IPS-20b (cell line): Measurements from ENCODE around the gene ATN1.

ENCODE experiments used
- H3K27ac ChIP-seq: one replicate; pipeline ENCODE4 v1.5.1; 2013; ENCODE audit warnings: low read length
- H3K27me3 ChIP-seq: 2 replicates; pipeline ENCODE4 v1.6.1; 2013; ENCODE audit warnings: mild to moderate bottlenecking, low read length, inconsistent platforms; ENCODE audit not compliant: insufficient read depth
- H3K36me3 ChIP-seq: 2 replicates; pipeline ENCODE4 v1.6.1; 2013; ENCODE audit warnings: low read depth, mild to moderate bottlenecking, inconsistent platforms, low read length, moderate library complexity; ENCODE audit not compliant: insufficient read depth
- H3K4me1 ChIP-seq: 2 replicates; pipeline ENCODE4 v1.6.1; 2013; ENCODE audit warnings: mild to moderate bottlenecking, control low read depth, inconsistent platforms, low read length, moderate library complexity; ENCODE audit not compliant: insufficient read depth
- H3K4me3 ChIP-seq: 2 replicates; pipeline ENCODE4 v1.5.1; 2013; ENCODE audit warnings: mild to moderate bottlenecking, low read length, inconsistent platforms
- H3K9ac ChIP-seq: 2 replicates; pipeline ENCODE4 v1.6.1; 2013; ENCODE audit warnings: low read depth, mild to moderate bottlenecking, inconsistent platforms, low read length, moderate library complexity
- H3K9me3 ChIP-seq: 2 replicates; pipeline ENCODE4 v1.6.1; 2013; ENCODE audit warnings: mild to moderate bottlenecking, low read depth, low read length, inconsistent platforms; ENCODE audit not compliant: insufficient read depth

Gene ATN1

DNA sequence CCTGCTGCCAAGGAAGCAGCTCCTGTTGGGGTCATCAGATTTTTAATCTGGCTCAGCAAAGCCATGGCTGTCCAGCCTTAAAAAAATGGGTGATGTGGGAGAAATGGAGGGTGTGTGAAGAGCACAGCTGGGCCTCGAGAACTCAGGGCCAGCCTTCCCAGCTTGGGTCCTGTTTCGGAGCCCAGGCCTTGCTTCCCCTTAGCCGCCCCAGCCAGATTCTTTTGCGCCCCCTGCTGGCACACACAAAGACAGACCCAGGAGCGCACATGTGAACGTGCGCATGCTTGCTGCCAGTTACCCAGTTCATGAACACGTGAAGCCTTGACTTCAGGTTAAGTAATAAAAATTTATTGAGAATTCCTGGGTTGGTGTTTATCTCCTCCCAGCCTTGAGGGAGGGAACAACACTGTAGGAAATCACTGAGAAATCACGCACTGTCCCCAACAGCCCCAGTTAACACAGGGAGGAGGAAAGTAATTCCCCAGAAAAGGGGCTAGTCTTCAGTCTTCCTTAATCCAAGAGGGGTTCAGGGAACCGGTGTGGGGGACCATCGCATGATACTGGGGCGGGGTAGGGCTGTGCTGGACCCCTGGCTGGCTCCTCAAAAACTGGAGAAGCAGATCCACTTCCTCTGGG is 37.4 kb downstream of the ATN1 start:
- Histone ChIP-seq H3K9ac (no peak overlapping the region), H3K4me3 (no peak overlapping the region), H3K9me3 (no peaks in the 10 kb centered on the region), H3K4me1 (peaks cover 28% of the 10 kb centered on the region), H3K27ac (no peak overlapping the region), H3K27me3 (no peaks in the 10 kb centered on the region), H3K36me3 (peaks cover 52% of the 10 kb centered on the region)

DNA sequence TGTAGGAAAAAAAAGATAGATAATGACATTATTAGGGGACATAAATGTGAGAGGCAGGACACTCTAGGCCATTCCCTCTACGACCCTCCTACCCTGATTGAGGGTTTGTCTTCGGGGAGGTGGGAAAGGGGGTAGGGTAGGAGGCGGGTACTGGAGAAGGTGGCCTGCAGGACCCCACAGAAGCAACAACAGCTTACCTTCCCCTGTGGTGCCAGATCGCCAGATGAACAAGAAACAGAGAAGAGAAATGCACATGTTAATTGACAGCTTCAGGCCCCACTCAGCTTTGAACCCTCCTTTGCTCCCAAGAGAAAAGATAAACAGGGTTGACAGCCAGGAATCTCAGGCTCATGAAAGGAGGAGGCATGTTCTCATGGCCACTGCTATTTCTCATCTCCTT is 38.0 kb downstream of the ATN1 start:
- Histone ChIP-seq H3K4me1 (peaks cover 25% of the 10 kb centered on the region), H3K27ac (no peak overlapping the region), H3K9ac (no peak overlapping the region)

DNA sequence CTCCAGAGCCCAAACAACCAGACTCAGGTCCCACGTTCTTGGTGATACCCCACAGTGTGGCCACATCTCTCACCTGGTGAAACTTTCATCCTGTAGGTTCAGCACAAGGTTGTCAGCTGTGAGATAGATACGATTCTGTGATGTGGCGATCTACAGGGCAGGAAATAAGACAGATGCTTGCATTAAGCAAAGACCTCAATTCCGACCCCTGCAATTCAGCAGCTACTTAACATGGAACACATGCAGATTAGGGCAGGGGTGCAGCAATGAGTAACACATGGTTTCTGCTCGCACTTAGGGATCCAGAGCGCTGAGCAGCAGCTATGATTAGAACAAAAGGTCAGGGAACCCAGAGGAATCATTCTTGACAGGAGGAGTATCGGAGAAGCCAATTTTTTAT is 38.6 kb downstream of the ATN1 start:
- no peaks in the 10 kb centered on the region for H3K27me3 ChIP-seq
- H3K9me3 ChIP-seq = no peaks in the 10 kb centered on the region
- peaks cover 52% of the 10 kb centered on the region for H3K36me3 ChIP-seq
- no peak overlapping the region for H3K4me3 ChIP-seq
- H3K9ac ChIP-seq = no peak overlapping the region
- H3K4me1 ChIP-seq = peaks cover 21% of the 10 kb centered on the region
- H3K27ac ChIP-seq = no peak overlapping the region

More for the DNA sequence above, 38.0 kb downstream of the ATN1 start:
- Histone ChIP-seq H3K27me3 (no peaks in the 10 kb centered on the region), H3K4me3 (no peak overlapping the region), H3K36me3 (peaks cover 52% of the 10 kb centered on the region), H3K9me3 (no peaks in the 10 kb centered on the region)

DNA sequence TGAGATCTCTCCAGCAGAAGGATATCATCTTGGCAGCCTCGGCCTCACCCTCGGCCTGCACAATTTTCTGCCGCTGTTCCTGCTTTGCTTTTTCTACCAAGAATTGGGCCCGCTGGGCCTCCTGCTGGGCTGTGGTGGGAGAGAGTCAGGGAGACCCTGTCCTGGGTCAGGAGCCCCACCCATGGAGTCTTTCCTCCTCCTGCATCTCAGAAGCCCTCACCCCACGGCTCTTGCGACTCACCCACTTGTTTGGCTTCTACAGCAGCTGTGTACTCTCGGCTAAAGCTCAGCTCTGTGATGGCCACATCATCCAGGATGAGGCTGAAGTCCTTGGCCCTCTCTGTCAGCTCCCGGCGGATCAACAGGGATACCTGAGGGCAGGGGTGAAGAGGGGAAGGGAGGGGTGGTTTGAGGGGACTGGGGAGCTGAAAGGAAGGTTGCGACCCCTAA is 39.9 kb downstream of the ATN1 start:
- Histone ChIP-seq H3K9me3 (no peaks in the 10 kb centered on the region), H3K27me3 (no peaks in the 10 kb centered on the region), H3K9ac (no peak overlapping the region), H3K36me3 (peaks cover 56% of the 10 kb centered on the region), H3K4me3 (no peak overlapping the region), H3K4me1 (peaks cover 12% of the 10 kb centered on the region), H3K27ac (no peak overlapping the region)

DNA sequence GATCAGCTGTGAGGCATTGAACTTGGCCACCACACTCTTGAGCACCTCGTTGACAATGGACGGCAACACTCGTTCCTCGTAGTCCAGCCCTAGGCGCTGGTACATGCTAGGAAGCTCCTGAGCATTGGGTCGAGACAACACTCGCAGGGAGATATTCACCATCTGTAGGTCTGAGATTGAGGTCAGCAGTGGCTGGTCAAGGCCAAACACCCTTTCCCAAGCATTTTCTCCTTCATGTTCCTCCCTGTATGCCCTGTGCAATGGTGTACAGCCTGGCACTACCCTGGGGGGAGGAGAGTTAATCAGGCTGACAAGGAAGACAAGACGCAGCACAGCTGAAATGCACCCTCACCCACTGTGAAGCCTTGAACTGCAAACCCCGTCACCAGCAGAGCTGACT is 40.7 kb downstream of the ATN1 start:
- Histone ChIP-seq H3K4me3 (peak overlapping the region; percentile 97; the same call in 1 of the 2 replicates), H3K9ac (peak overlapping the region; percentile 98; the same call in 1 of the 2 replicates), H3K9me3 (no peaks in the 10 kb centered on the region), H3K27me3 (no peaks in the 10 kb centered on the region), H3K4me1 (peaks cover 10% of the 10 kb centered on the region), H3K36me3 (peaks cover 61% of the 10 kb centered on the region), H3K27ac (no peak overlapping the region)

DNA sequence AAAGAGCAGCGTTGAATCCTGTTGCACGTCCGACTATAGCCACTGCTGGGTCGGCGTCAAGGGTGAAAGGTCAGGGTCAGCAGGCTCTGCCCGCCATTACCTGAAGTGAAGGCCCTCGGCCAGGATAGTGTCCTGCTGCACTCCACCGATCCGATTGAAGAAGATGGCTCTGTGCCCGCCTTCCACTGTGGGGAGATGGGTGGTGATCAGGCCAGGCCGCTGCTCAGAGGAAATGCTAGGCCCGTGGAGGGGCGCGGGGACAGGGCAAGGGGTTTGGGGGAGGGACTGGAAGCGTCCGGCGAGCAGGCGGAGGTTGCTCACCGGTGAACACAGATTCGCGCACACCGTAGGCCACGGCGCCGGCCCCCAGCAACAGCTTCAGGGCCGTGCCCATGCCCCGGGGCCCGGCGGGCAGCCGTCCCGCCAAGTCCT is 42.4 kb downstream of the ATN1 start:
- H3K27ac ChIP-seq = peak overlapping the region; percentile 89
- H3K9me3 ChIP-seq = no peaks in the 10 kb centered on the region
- peaks cover 68% of the 10 kb centered on the region for H3K36me3 ChIP-seq
- peak overlapping the region; percentile 98 for H3K9ac ChIP-seq
- no peaks in the 10 kb centered on the region for H3K27me3 ChIP-seq
- H3K4me3 ChIP-seq = peak overlapping the region; percentile 97
- peaks cover 10% of the 10 kb centered on the region for H3K4me1 ChIP-seq

DNA sequence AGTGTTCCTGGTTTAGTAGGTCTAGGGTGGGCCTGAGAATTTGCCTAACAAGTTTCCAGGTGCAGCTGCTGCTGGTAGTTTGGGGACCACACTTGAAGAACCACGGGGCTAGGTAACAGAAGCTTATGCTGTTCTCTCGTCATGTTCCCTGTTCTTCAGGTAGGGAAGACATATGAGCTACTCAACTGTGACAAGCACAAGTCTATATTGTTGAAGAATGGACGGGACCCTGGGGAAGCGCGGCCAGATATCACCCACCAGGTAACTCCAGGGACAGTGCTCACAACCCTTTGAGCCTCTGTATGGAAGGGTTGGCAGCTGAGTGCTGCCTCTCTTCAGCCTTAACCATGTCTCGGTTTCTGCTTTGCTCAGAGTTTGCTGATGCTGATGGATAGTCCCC is 46.4 kb downstream of the ATN1 start:
- no peak overlapping the region for H3K27ac ChIP-seq

DNA sequence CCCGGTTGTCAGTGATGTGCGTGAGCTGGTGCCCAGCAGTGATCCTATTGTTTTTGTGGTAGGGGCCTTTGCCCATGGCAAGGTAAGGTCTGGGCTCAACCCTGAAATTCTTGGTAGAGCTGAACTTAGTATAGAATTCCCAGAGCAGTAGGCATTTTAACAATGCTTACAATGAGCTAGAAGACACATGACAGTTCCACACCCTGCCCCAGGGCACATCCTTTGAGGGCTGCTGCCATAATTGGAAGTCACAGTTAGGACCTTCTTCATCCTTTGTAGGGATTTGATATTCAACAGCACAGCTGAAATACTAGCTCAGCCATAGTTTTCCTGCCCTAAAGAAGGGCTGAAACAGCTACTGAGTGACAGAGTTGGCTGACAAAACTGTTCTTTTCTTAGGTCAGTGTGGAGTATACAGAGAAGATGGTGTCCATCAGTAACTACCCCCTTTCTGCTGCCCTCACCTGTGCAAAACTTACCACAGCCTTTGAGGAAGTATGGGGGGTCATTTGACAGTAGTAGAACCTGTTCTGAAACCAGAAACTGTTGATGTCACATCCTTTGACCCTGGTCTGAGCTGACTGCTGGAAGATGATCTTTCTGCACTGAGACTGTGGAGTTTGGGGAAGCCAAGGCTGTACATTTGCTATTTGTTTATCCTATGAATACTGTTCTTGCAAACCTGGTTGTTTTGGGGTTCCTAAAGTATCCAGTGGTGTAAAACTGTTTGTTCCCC is 47.7 kb downstream of the ATN1 start:
- no peaks in the 10 kb centered on the region for H3K9me3 ChIP-seq
- peaks cover 78% of the 10 kb centered on the region for H3K36me3 ChIP-seq
- no peaks in the 10 kb centered on the region for H3K27me3 ChIP-seq
- H3K9ac ChIP-seq = no peak overlapping the region
- no peak overlapping the region for H3K27ac ChIP-seq
- no peak overlapping the region for H3K4me3 ChIP-seq
- H3K4me1 ChIP-seq = peaks cover 3% of the 10 kb centered on the region; the same call in 1 of the 2 replicates

More for the DNA sequence above, 46.4 kb downstream of the ATN1 start:
- H3K4me3 ChIP-seq = no peak overlapping the region
- H3K9me3 ChIP-seq = no peaks in the 10 kb centered on the region
- H3K36me3 ChIP-seq = peaks cover 68% of the 10 kb centered on the region
- H3K4me1 ChIP-seq = peaks cover 5% of the 10 kb centered on the region; the same call in 1 of the 2 replicates
- no peaks in the 10 kb centered on the region for H3K27me3 ChIP-seq
- no peak overlapping the region for H3K9ac ChIP-seq

DNA sequence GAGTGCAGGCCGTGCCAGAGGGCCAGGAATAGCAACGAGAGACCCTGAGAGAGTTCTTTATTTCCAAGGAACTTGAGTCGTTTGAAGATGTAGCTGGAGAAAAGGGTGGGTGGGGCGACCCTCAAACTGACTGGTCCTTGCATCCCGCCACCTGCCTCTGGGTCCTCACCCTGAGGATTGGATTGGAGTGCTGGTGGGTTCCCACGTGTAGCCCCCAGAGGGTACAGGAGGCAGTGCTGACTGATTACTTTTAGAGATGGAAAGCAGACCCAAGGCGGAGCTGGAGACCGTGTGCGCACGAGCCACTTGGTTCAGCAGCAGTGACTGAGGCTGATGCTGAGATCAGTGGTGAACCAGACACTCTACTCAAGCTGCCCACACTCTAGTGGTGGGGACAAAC is 49.9 kb downstream of the ATN1 start:
- Histone ChIP-seq H3K4me1 (no peaks in the 10 kb centered on the region), H3K27me3 (no peaks in the 10 kb centered on the region), H3K4me3 (no peak overlapping the region), H3K9ac (no peak overlapping the region), H3K27ac (no peak overlapping the region), H3K9me3 (no peaks in the 10 kb centered on the region), H3K36me3 (peaks cover 96% of the 10 kb centered on the region)

DNA sequence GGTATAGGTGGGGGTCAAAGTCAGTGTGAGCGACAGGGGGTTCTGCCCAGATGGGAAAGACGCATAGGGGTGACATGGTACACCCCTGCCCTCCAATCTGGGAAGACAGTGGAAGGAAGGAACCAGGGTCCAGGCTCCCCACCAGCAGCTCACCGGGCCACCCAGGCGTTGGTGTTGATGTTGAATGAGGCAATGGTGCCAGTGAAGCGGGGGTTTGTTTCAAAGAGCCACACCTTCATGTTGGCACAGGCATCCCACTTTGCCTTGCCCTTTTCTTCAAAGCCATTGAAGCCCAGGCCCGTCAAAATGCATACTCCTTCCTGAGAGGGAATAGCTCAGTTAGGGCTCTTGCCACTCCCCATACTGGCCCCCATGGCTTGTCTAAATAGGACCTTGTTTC is 50.4 kb downstream of the ATN1 start:
- no peak overlapping the region for H3K27ac ChIP-seq
- H3K27me3 ChIP-seq = no peaks in the 10 kb centered on the region
- H3K4me3 ChIP-seq = no peak overlapping the region
- no peaks in the 10 kb centered on the region for H3K9me3 ChIP-seq
- peaks cover 95% of the 10 kb centered on the region for H3K36me3 ChIP-seq
- no peak overlapping the region for H3K9ac ChIP-seq
- no peaks in the 10 kb centered on the region for H3K4me1 ChIP-seq

DNA sequence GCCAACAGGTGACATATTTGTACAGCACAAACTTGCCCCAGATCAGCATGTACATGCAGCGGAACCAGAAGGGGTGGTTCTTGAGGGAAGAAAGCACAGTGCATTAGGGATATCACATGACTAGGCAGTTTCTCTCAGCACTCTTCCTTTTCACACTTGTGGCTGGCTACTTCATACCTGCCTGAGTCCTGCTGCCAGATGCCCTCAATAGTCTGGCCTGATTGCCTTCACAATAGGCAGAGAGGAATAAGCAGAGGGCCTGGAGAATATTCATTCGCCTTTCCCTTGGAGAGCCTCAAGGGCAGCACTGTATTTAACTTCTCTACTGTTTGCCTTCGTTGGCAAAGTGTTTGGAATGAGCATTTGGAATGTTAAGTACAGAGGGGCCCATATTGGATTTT is 50.9 kb downstream of the ATN1 start:
- Histone ChIP-seq H3K9me3 (no peaks in the 10 kb centered on the region), H3K9ac (no peak overlapping the region), H3K4me3 (no peak overlapping the region), H3K27me3 (no peaks in the 10 kb centered on the region), H3K4me1 (no peaks in the 10 kb centered on the region), H3K27ac (no peak overlapping the region), H3K36me3 (peaks cover 96% of the 10 kb centered on the region)

DNA sequence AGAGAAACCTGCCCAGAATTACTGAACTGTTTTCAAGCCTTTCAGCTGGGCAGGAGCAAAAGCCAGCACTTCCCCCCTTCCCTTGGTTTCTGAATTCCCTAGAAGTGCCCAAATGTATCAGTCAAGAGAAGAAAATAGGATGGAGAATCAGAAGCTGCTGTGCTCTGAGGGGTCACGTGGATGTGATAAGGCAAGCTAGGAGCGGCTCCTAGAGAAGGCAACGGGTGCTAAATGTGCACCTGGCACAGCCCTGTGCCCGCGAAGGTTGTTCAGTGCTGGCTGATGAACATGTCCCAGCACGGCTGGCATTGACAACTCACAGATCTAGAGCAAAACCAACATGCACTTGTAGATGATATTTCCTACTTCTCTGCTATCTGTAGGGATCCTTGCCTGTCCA is 51.3 kb downstream of the ATN1 start:
- Histone ChIP-seq H3K9ac (no peak overlapping the region), H3K27ac (no peak overlapping the region), H3K9me3 (no peaks in the 10 kb centered on the region), H3K4me1 (no peaks in the 10 kb centered on the region), H3K4me3 (no peak overlapping the region), H3K27me3 (no peaks in the 10 kb centered on the region), H3K36me3 (peaks cover 92% of the 10 kb centered on the region)
